Cardiac septum (tissue), 1 donor: ENCODE data around the gene ANO4. TPM values are rescaled to one million over a fixed set of nuclear protein-coding genes. Genes with fewer than 3 reads are reported as not detected.

Source experiments
- DNase-seq: peaks from one replicate; pipeline ENCODE4 v3.0.0-alpha.2; 2020; ENCODE audit warnings: low spot score
- intact Hi-C: fragments of 100-400 bp; cut with DNase I; formaldehyde crosslinking; loops from one replicate; pipeline ENCODE4 v1.14.0; 2022
- total RNA-seq: library from RNA; stranded (reverse); fragmentation: NEBNext Ultra II Directional; extraction: Animal tissue kit (Norgen Biotek cat#: 25700); gene quantifications from one replicate; pipeline ENCODE4 v1.2.1, GENCODE V29; 2021
- donor health status: DM: no; HTN: no; CAD: no.

The ANO4 gene
- total RNA-seq, 1 donor from 2014 or later = 0.30 TPM

GRCh38 chr12:100800723-100801122, 6.1 kb downstream of the ANO4 start:
- no peak for DNase-seq
- intact Hi-C loops = no loop called here

GRCh38 chr12:100801320-100801719, 6.7 kb downstream of the ANO4 start:
- DNase-seq = no peak
- intact Hi-C loops = no loop called here

GRCh38 chr12:100808777-100809176, 14.2 kb downstream of the ANO4 start:
- intact Hi-C loops = no loop called here
- no peak for DNase-seq

DNA sequence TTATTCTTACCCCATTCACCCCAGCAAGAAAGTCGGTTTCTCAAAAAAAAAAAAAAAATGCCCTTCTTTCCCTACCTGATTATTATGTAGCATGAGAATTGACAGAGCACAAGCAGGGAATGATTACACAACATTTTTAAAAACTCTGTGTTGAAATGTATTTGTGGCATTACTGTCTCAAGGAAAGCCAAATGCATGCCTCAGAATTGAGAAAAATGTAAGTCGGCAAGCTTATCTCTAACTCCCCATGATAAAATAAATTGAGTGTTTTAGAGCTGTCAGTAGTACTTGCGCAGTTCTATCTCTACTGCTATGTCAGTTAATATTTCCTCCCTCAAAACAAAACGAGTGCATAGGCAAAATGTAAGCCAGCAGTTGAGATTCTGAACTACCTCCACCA, 25.7 kb downstream of the ANO4 start:
- intact Hi-C loops = no loop called here
- DNase-seq = no peak

DNA sequence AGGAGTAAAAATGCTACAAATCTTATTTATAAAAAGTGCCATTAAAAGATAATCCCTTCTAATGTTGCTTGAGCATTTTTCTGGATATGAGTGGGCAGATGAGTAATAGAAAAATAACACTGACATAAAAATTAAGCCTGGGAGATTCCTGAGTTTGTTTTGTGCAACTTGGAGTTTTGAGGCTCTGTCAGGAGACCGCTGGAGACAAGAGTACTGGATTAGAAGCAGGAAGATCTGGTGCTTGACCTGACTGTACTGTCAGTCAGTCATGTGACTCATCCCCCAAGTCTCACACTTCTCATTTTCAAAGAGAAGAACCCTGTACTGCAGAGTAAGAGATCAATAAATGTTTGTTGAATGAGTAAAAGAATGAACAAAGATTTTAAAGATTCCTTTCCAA, 29.4 kb downstream of the ANO4 start:
- no peak for DNase-seq
- intact Hi-C loops = no loop called here

GRCh38 chr12:100824476-100824875, 29.9 kb downstream of the ANO4 start:
- intact Hi-C loops = no loop called here

GRCh38 chr12:100826323-100826722, 31.7 kb downstream of the ANO4 start:
- DNase-seq = no peak
- intact Hi-C loops = no loop called here

More at GRCh38 chr12:100824476-100824875, 29.9 kb downstream of the ANO4 start:
- DNase-seq = no peak

- DNase-seq = no peak
These were observed 33.4 kb downstream of the ANO4 start for GRCh38 chr12:100827901-100828520.

DNA sequence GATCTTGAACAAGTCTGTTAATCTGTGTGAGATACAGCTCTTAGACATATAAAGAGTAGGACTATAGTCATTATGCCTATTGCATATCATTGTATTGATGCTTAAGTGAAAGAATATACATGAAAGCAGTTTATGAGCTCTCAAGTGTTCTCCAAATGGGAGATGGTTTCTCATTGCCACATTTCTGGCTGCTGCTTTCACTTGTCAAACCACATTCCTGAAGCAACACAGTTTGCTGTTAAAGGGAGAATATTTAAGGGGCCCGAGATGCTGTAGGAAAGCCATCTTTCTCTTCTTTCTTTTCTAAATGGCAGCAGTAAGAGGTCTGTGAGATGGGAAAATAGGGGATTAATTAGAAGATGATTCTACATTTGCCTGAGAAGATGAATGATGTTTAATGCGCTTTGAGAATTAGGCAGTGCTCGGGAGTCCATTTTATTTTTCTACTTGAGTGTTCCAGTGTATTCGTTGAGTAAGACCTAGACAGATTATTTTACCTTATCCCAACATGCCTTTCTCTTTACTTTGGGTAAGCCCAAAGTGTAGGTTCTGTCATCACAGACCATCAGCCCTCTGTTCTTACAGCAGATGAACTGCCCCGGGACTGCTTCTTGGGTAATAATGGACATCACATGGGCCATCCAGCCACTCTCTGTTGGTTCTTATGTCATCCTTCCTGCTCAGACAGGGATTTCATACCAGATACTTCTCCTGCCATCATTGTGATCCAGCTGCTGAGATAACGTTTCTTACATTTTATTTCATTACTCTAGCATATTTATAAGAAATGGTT, 35.6 kb downstream of the ANO4 start:
- intact Hi-C loops = no loop called here
- DNase-seq = no peak

More at GRCh38 chr12:100827901-100828520, 33.4 kb downstream of the ANO4 start:
- intact Hi-C loops = no loop called here

DNA sequence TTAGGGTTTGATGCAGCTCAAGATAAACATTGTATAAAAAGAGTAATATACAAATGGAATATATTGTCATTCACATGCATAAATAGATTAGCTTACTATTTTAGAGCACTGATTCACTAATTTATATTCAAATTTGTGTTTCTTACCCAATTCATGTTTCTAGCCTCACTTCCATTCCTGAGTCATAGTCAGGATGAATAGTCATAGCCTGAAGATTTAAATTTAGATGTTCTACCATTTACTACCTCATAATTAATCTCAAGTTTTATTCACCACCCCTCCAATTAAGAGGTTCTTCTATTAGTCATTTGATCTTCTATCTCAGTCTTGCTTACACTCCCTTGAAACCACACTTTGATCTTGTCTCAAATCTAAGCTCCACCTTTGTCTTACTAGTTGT, 38.7 kb downstream of the ANO4 start:
- no peak for DNase-seq
- intact Hi-C loops = no loop called here

GRCh38 chr12:100840748-100841147, 46.2 kb downstream of the ANO4 start:
- intact Hi-C loops = no loop called here
- DNase-seq = no peak

DNA sequence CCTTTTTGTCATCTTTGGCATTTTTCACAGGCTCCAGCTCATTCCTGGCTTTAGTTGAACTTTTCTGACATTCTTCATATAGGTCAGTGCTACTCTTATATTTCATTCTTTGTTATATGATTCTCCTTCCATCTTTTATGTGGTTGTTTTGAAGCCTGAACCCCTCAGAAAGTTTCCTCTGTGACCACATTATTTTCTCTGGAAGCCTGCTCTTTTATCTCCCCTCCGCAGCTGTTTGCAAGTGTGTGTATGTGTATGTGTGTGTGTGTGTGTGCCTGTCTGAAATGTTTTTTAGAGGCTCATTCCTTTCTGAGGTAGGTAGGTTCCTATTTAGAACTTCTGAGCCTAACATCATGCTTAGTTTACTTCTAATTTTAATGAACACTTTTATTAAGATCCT, 47.6 kb downstream of the ANO4 start:
- intact Hi-C loops = no loop called here
- DNase-seq = no peak

DNA sequence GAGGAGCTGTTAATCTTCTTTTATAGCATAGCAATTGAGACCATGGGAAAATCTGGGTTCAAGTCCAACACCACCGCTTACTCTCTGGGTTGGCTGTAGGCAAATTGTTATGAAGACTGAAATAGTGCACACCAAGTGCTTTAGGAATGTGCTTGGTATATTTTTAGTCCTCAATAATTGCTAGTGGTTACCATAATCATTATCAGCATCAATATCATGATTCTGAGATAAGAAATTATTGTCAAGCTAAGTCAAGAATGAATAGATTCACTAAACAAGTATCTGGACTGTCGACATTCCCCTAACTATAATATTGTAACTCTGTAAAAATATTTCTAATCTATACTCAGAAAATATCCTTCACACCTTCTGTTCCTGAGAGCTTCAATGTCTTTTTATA, 48.5 kb downstream of the ANO4 start:
- DNase-seq = no peak
- intact Hi-C loops = no loop called here

DNA sequence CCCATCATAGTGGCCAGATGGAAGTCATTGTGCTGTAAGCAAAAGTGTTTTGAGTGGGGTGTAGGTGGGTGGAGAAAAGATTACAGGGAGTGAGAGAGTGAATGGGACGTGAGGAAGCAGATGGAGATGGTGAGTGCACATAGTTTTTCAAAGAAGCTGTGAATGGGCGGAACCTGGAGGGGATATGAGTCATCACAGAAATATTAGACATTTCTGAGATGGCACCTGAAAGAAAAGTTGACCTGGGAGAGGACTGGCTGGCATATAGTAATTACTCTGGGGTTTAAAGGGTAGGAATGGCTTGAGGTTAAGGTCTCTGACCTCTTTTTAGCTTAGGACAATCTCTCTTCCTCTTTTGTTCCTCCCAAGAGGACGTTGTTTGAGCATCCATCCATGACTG, 50.5 kb downstream of the ANO4 start:
- intact Hi-C loops = no loop called here
- no peak for DNase-seq

- intact Hi-C loops = no loop called here
- no peak for DNase-seq
These were observed 57.1 kb downstream of the ANO4 start for GRCh38 chr12:100851637-100852036.

DNA sequence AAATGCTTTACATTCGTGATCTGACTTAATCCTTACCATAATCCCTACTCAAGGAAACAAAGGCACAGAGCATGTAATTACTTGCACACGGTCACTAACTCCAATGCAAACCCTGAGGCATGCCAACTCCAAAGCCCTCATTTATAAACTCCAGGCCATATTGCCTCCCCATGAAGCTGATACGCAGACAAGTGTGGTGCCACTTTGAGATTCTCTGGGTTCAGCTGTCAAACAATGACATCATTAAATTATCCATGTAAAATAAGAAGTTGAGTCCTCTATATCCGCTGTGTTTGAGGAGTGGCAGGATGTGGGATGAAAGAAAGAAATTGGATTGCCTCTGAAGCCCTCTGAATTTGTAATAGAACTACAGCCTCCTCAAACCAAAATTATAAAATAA, 62.8 kb downstream of the ANO4 start:
- intact Hi-C loops = no loop called here
- no peak for DNase-seq

- no peak for DNase-seq
- intact Hi-C loops = no loop called here
These were observed 63.4 kb downstream of the ANO4 start for GRCh38 chr12:100857971-100858370.

DNA sequence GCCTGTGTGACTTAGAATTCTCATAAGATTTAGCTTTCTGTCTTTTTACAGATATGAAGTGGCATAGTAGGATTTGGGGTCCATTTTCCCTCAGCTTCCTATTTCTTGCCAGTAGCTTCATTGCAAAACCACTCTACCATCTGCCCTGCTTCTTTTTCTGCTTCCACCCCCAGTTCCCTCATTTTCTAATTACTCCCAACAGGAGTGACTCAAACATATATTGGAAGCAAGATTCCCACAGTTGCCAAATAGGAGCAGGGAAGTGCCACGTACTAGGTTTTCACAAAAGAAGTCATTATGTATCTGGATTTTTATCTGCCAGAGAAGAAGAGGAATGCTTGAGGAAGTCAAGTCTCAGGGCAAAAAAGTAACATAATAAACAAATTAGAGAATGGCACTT, 64.1 kb downstream of the ANO4 start:
- no peak for DNase-seq
- intact Hi-C loops = no loop called here

- DNase-seq = no peak
- intact Hi-C loops = no loop called here
These were observed 64.6 kb downstream of the ANO4 start for GRCh38 chr12:100859063-100859627.

- intact Hi-C loops = no loop called here
- DNase-seq = no peak
These were observed 66.0 kb downstream of the ANO4 start for GRCh38 chr12:100860611-100861010.

DNA sequence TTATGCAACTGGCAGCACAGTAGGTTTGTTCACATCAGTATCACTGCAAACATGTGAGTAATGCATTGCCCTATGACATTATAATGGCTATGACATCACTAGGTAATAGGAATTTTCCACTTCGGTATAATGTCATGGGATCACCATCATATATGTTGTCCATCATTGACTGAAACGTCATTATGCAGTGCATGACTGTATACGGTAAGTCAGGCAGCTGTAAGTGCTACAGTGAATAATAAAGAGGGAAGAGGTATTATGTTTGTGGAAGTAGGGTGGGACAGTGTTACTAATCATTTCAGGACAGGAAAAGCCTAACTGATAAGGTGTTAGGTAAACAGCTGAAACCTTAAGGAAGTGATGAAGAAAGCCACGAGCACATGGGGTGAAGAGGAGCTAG, 68.1 kb downstream of the ANO4 start:
- intact Hi-C loops = no loop called here
- DNase-seq = no peak
